Measurements from ENCODE around the gene DDC. TPM values are rescaled to one million over a fixed set of nuclear protein-coding genes. Genes with fewer than 3 reads are reported as not detected.

The DDC gene
- polyA plus RNA-seq, 2 of the 4 experiments (the other 2 are of a cell fraction): 1.3 to 2.8 TPM

GRCh38 chr7:50480797-50481196, 84.4 kb downstream of the DDC start (continued):
- TF ChIP-seq KDM5A (IDR thresholded peaks at IDR 0.05) (no peak), ATOH8 (CRISPR knock-in tag; IDR thresholded peaks at IDR 0.05; ENCODE audit: low read depth) (no peak), EP300 (IDR thresholded peaks at IDR 0.05) (no peak)
- TF ChIP-seq, protein P1, sequence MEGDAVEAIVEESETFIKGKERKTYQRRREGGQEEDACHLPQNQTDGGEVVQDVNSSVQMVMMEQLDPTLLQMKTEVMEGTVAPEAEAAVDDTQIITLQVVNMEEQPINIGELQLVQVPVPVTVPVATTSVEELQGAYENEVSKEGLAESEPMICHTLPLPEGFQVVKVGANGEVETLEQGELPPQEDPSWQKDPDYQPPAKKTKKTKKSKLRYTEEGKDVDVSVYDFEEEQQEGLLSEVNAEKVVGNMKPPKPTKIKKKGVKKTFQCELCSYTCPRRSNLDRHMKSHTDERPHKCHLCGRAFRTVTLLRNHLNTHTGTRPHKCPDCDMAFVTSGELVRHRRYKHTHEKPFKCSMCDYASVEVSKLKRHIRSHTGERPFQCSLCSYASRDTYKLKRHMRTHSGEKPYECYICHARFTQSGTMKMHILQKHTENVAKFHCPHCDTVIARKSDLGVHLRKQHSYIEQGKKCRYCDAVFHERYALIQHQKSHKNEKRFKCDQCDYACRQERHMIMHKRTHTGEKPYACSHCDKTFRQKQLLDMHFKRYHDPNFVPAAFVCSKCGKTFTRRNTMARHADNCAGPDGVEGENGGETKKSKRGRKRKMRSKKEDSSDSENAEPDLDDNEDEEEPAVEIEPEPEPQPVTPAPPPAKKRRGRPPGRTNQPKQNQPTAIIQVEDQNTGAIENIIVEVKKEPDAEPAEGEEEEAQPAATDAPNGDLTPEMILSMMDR (IDR thresholded peaks at IDR 0.05): no peak

GRCh38 chr7:50479743-50480517, 85.3 kb downstream of the DDC start:
- 45% methylated on average over 7 of the region's 7 CpGs for whole genome bisulfite sequencing (ENCODE audit: missing lambda C conversion rate)
- no peak for TF ChIP-seq KDM1A (IDR thresholded peaks at IDR 0.05; ENCODE audit: low read depth)
- TF ChIP-seq RAD21 (conservative IDR thresholded peaks at IDR 0.05 in 1 of 2, IDR thresholded peaks at IDR 0.05 in 1 of 2): no peak
- TF ChIP-seq TP53 (CRISPR knock-in tag; IDR thresholded peaks at IDR 0.05): no peak
- TF ChIP-seq SREBF2 (IDR thresholded peaks at IDR 0.05): no peak
- TF ChIP-seq CBX2 (IDR thresholded peaks at IDR 0.05; ENCODE audit: borderline replicate concordance, low read depth): no peak
- no peak for TF ChIP-seq HDAC2 (IDR thresholded peaks at IDR 0.05)
- no peak for TF ChIP-seq RNF2 (IDR thresholded peaks at IDR 0.05; ENCODE audit: borderline replicate concordance, low read depth)
- TF ChIP-seq CHD4 (IDR thresholded peaks at IDR 0.05; ENCODE audit: borderline replicate concordance): no peak
- no peak for TF ChIP-seq EP300 (IDR thresholded peaks at IDR 0.05)
- TF ChIP-seq, protein P1 (IDR thresholded peaks at IDR 0.05): no peak
- TF ChIP-seq KDM5A (IDR thresholded peaks at IDR 0.05): no peak
- TF ChIP-seq FOSB (CRISPR knock-in tag; IDR thresholded peaks at IDR 0.05): no peak
- TF ChIP-seq POLR2AphosphoS2 (conservative IDR thresholded peaks at IDR 0.05; ENCODE audit: low read length): no peak
- FAIRE-seq: no peak

DNA sequence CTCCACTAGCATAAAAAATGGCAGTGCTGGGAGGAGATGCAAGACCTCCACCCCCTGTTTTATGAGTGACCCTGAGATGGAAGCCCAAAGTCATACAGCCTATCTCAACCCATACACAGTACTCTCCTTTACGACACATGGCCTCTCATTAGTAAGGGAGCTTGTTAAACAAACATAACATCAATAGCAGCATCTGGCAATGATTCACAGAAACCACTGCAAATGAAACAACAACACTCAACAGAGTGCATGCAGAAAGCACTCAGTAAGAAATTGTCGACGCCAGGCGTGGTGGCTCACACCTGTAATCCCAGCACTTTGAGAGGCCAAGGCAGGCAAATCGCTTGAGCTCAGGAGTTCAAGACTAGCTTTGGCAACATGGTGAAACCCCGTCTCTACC, 87.6 kb downstream of the DDC start:
- DNase-seq (ENCODE audit: low read depth in 1 of 2, low spot score in 1 of 2) (no peak), FAIRE-seq (no peak), ATAC-seq (no peak)
- H3K27ac ChIP-seq: no peak overlapping the region
- no peak overlapping the region for H3K4me3 ChIP-seq
- 79% methylated on average over 5 of the region's 6 CpGs for whole genome bisulfite sequencing (ENCODE audit: missing lambda C conversion rate)
- ChIA-PET POLR2A (no interaction called here), CTCF (interaction anchor here (1.5 to 2.3 kb wide), 3 partner anchors 9 to 684 kb away, joined by 3 to 17 read pairs (median 3); no protein-coding TSS in a partner anchor)
- H3K4me1 ChIP-seq: no peaks in the 10 kb centered on the region
- no peak overlapping the region for H3K4me2 ChIP-seq
- no peaks in the 10 kb centered on the region for H3K9me3 ChIP-seq
- no peak for TF ChIP-seq EHMT2 (IDR thresholded peaks at IDR 0.05; ENCODE audit: low read depth)
- no peak for TF ChIP-seq FOSL2 (IDR thresholded peaks at IDR 0.05)
- TF ChIP-seq FOSL2 (CRISPR knock-in tag; IDR thresholded peaks at IDR 0.05): no peak
- TF ChIP-seq ATOH8 (CRISPR knock-in tag; IDR thresholded peaks at IDR 0.05; ENCODE audit: low read depth): no peak
- no peak for TF ChIP-seq CHD4 (IDR thresholded peaks at IDR 0.05; ENCODE audit: borderline replicate concordance)
- TF ChIP-seq EP300 (IDR thresholded peaks at IDR 0.05): no peak
- no peak for TF ChIP-seq RNF2 (IDR thresholded peaks at IDR 0.05; ENCODE audit: borderline replicate concordance, low read depth)
- no peak for TF ChIP-seq E2F6 (IDR thresholded peaks at IDR 0.05; ENCODE audit: borderline replicate concordance, low read depth)
- TF ChIP-seq HOXB13 (CRISPR knock-in tag; IDR thresholded peaks at IDR 0.05; ENCODE audit: low read depth): no peak
- no peak for TF ChIP-seq MAX (IDR thresholded peaks at IDR 0.05)
- TF ChIP-seq ESRRA (IDR thresholded peaks at IDR 0.05; ENCODE audit: borderline replicate concordance, low read length): no peak
- no peak for TF ChIP-seq ZNF302 (CRISPR knock-in tag; IDR thresholded peaks at IDR 0.05)

More at GRCh38 chr7:50479743-50480517, 85.3 kb downstream of the DDC start:
- Histone ChIP-seq H3K4me3 (no peak overlapping the region), H3K9me3 (no peaks in the 10 kb centered on the region), H3K4me2 (no peak overlapping the region), H3K4me1 (no peaks in the 10 kb centered on the region), H3K27ac (no peak overlapping the region)
- POLR2A ChIA-PET: no interaction called here
- no peak for DNase-seq (ENCODE audit: low read depth in 1 of 2, low spot score in 1 of 2)
- no peak for ATAC-seq
- CTCF ChIA-PET: no interaction called here
